CD4-positive, alpha-beta T cell treated with Interleukin-4 for 4 hours (primary cell): ENCODE data around the gene CALY.

Source experiments
- DNase-seq: peaks from one replicate; pipeline ENCODE4 v3.0.0-alpha.2; 2020

Gene CALY

GRCh38 chr10:133365461-133366129 is 28.9 kb upstream of the CALY start:
- DNase-seq = no peak

- DNase-seq = no peak
Observed at GRCh38 chr10:133364645-133365431, 28.1 kb upstream of the CALY start.

- no peak for DNase-seq
Observed at GRCh38 chr10:133362846-133363245, 26.1 kb upstream of the CALY start.

GRCh38 chr10:133361773-133362441 is 25.2 kb upstream of the CALY start:
- no peak for DNase-seq

GRCh38 chr10:133361227-133361626 is 24.5 kb upstream of the CALY start:
- no peak for DNase-seq

- DNase-seq = no peak
Observed at GRCh38 chr10:133359972-133360610, 23.4 kb upstream of the CALY start.

- peak; percentile 30 for DNase-seq
Observed at GRCh38 chr10:133359554-133359971, 22.9 kb upstream of the CALY start.

- no peak for DNase-seq
Observed at GRCh38 chr10:133358925-133359310, 22.2 kb upstream of the CALY start.

GRCh38 chr10:133358162-133358924 is 21.6 kb upstream of the CALY start:
- no peak for DNase-seq

GRCh38 chr10:133357285-133358161 is 20.8 kb upstream of the CALY start, which contains the start of gene FUOM:
Gene FUOM (minus strand): TSS chr10:133358019. CDS start chr10:133358007, 12 bp downstream.
- DNase-seq = peak; percentile 61

- DNase-seq = no peak
Observed at GRCh38 chr10:133356549-133357284, 20.0 kb upstream of the CALY start.

GRCh38 chr10:133355991-133356390 is 19.3 kb upstream of the CALY start:
- DNase-seq = no peak

GRCh38 chr10:133355266-133355665 is 18.6 kb upstream of the CALY start:
- DNase-seq = no peak

- DNase-seq = no peak
Observed at GRCh38 chr10:133354672-133355240, 18.1 kb upstream of the CALY start.

GRCh38 chr10:133353988-133354605 is 17.4 kb upstream of the CALY start:
- no peak for DNase-seq

- DNase-seq = no peak
Observed at GRCh38 chr10:133353202-133353959, 16.7 kb upstream of the CALY start.

GRCh38 chr10:133351408-133352318 is 15.0 kb upstream of the CALY start:
- DNase-seq = no peak

- no peak for DNase-seq
Observed at GRCh38 chr10:133350950-133351329, 14.2 kb upstream of the CALY start.
